ENCODE measurements around the gene HEXIM1. TPM values are rescaled to one million over a fixed set of nuclear protein-coding genes. Genes with fewer than 3 reads are reported as not detected.

Gene HEXIM1
- total RNA-seq, 4 donors from 2014 or later, result 14.5 to 20.5 (median 16.1) TPM

DNA sequence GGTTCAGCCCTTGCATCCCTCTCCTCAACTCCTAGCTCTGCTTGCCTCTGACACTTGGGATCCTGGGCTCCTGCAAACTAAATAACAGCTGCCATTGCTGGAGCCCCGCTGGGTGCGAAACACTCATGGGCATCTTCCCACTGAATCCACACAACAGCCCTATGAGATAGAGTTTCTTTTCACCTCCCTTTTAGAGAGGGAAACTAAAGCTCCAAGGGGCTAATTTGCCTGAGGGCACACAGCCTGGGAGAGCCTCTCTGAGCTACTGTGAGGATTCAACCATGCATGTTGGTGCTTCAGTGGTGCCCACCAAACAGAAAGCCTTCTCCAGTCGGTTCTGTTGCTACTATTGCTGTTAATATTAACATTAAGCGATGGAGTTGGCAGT is 8.7 kb upstream of the HEXIM1 start:
- TF ChIP-seq, protein P1, sequence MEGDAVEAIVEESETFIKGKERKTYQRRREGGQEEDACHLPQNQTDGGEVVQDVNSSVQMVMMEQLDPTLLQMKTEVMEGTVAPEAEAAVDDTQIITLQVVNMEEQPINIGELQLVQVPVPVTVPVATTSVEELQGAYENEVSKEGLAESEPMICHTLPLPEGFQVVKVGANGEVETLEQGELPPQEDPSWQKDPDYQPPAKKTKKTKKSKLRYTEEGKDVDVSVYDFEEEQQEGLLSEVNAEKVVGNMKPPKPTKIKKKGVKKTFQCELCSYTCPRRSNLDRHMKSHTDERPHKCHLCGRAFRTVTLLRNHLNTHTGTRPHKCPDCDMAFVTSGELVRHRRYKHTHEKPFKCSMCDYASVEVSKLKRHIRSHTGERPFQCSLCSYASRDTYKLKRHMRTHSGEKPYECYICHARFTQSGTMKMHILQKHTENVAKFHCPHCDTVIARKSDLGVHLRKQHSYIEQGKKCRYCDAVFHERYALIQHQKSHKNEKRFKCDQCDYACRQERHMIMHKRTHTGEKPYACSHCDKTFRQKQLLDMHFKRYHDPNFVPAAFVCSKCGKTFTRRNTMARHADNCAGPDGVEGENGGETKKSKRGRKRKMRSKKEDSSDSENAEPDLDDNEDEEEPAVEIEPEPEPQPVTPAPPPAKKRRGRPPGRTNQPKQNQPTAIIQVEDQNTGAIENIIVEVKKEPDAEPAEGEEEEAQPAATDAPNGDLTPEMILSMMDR (IDR thresholded peaks at IDR 0.05; ENCODE audit: low read depth), result no peak

DNA sequence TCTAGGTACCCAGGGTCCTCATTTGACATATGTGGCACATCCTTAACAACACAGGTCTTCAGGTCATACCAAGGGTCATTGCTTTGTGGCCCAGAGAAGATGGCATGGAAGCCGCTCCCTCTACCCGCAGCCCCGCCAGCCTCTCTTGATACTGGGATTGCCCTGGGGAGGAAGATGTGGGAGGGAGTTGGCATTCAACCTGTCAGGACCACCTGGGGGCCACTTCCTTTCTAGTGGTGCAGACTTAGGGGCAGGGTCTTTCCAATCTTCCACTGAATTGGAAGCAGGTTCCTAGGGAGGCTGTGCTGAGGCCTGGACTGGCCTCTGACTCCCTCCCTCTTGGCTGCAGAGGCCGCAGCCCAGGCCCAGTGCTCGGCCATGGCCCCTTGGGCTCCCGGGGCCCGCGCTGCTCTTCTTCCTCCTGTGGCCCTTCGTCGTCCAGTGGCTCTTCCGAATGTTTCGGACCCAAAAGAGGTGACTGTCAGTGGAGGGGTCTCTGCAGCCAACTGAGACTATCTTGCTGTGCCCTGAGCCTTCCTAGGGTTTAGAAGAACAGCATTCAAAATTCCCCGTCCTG is 5.1 kb upstream of the HEXIM1 start:
- TF ChIP-seq, protein P1 (IDR thresholded peaks at IDR 0.05; ENCODE audit: low read depth), result no peak

DNA sequence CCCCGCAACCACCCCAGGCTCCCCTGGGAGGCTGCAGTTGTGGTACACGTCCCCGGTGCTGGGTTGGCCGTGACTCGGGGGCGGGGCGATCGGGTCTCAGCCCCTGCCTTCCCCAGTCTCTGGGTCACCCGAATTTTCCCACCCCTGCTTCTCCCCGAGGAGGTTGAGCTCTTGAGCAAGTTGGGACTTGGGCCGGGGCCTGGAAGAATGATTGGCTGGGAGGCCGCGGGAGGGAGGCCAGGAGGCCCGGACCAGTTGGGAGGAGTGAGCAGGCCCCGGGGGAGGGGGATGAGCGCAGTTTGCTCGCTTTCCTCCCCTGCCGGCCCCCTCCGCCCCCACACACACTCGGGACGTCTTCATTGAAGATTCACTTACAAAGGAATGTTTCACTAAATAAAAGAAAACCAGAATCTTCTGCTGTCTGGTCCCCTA is 4.5 kb upstream of the HEXIM1 start:
- TF ChIP-seq, protein P1 (IDR thresholded peaks at IDR 0.05; ENCODE audit: low read depth), result no peak

DNA sequence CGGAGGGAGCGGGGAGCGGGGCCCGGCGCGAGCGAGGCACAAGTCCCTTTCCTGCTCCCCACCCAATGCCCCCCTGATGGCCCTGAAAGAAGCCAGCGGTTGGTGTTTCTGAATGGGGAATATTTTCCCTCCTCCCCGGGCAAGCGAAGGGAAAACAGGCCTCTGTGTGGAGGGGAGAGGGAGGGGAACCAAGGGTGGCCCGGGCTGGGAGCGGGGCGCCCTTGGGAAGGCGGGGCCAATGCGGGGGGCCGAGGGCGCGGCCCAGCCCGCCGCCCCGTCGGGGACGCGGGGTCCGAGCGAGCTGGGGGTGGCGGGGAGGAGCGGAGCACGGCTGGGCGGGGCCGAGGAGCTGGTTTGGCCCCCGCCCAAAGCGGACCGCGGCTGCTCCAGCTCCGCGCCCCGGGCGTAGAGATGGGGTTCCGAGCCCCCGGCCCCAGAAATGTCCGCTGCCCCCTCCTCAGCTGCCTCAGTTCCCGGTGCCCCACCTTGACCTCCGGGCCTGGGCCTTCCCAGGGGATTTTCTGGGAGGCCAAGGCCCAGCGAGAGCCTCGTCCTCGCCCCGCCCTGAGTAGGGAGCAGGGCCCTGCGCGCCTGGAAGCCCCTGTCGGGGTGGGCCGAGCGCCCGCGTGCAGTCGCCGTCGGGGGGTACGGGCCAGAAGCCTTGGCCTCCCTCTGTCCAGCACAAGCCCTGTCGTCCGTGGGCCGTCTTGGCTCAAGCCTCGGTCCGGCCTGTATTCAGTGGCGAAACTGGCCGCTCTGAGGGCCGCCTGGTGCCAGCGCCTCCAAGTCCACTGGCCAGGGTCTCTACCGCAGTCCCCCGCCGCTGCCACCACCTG is 3.9 kb upstream of the HEXIM1 start:
- TF ChIP-seq, protein P1 (IDR thresholded peaks at IDR 0.05; ENCODE audit: low read depth), result no peak

DNA sequence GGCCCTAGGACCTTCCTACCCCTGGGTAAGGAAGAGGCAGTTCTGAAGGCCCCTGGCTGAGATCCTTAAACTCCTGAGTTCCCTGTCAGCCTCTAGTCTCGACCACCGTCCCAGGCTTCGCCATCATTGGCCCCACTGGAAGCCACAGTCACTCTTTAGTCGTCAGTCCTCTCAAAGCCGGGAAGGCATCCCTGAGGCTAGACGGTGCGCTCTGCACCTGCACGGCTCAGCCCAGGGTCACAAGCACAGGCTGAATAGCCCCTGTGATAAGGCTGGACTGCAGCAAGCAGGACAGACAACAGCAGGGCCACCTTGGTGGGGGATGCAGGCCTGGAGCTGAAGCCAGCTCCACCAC is 3.3 kb upstream of the HEXIM1 start:
- TF ChIP-seq, protein P1 (IDR thresholded peaks at IDR 0.05; ENCODE audit: low read depth), result no peak

DNA sequence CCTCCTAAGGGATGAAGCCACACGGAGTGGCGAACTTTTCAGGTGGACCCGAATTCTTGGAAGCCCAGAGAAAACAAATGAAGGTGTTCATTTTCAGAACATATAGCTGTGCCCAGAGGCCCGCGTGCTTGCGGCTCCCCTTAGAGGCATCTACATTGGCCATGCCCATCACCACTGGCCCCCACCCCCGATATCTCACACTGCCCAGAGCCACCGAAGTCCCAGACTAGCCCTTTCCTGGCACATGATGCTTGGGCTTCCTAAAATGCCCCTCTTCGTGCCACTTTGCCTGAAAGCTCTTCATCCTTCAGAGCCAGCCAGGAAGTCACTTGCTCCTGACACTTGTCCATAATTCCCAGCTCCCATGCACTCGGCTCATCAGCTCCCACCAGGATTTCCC is 2.1 kb upstream of the HEXIM1 start:
- TF ChIP-seq, protein P1 (IDR thresholded peaks at IDR 0.05; ENCODE audit: low read depth), result no peak

DNA sequence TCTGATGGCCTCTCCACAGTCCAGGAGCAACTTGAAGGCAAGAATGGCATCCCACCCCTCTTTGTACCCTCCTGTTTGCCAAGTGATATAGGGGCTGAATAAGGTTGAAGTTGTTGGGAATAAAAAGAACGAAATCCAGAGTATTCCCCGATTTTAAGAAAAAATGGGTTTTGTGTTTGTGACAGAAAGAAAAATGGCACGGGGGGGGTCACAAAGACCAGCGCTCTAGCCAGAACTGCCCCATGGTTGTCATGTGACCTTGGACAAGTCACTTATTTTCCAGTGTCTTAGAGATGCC is 1.7 kb upstream of the HEXIM1 start:
- TF ChIP-seq, protein P1 (IDR thresholded peaks at IDR 0.05; ENCODE audit: low read depth), result no peak

All from subcutaneous adipose tissue (tissue), 4 donors.